GM10266 (cell line): Measurements from ENCODE around the gene PLXND1.

Experiments used
- DNase-seq: peaks from one replicate; pipeline ENCODE4 v3.0.0; 2012; ENCODE audit errors: extremely low spot score
- CTCF ChIP-seq: IDR thresholded peaks from 2 replicates; pipeline ENCODE4 v1.5.1; 2012; ENCODE audit warnings: mild to moderate bottlenecking, low read depth; ENCODE audit not compliant: control insufficient read depth, insufficient read depth; ENCODE audit errors: missing control alignments

The PLXND1 gene

GRCh38 chr3:129598000-129598381 lies 8.5 kb downstream of the PLXND1 start:
- DNase-seq: no peak
- TF ChIP-seq CTCF: no peak

- TF ChIP-seq CTCF: no peak
- DNase-seq: no peak
Observed at GRCh38 chr3:129597087-129597999, 9.1 kb downstream of the PLXND1 start.

- TF ChIP-seq CTCF: no peak
- no peak for DNase-seq
Observed at GRCh38 chr3:129596194-129597086, 10.0 kb downstream of the PLXND1 start.

GRCh38 chr3:129595544-129596193 lies 10.8 kb downstream of the PLXND1 start:
- no peak for TF ChIP-seq CTCF
- no peak for DNase-seq

GRCh38 chr3:129594907-129595390 lies 11.5 kb downstream of the PLXND1 start:
- no peak for TF ChIP-seq CTCF

GRCh38 chr3:129594409-129594808 lies 12.1 kb downstream of the PLXND1 start:
- no peak for TF ChIP-seq CTCF

More at GRCh38 chr3:129594907-129595390, 11.5 kb downstream of the PLXND1 start:
- DNase-seq: no peak

More at GRCh38 chr3:129594409-129594808, 12.1 kb downstream of the PLXND1 start:
- no peak for DNase-seq
